Measurements from ENCODE around the gene NDP. TPM values are rescaled to one million over a fixed set of nuclear protein-coding genes. Genes with fewer than 3 reads are reported as not detected.

NDP gene
- total RNA-seq, 4 donors from 2014 or later = 2.1 to 6.1 (median 2.3) TPM

GRCh38 chrX:43958529-43958928 is 14.7 kb downstream of the NDP start:
- Histone ChIP-seq H3K4me3 (no peak overlapping the region), H3K4me1 (peaks cover 0 to 6% (median 1%) of the 10 kb centered on the region in 4 donors), H3K27me3 (peaks cover 0 to 21% of the 10 kb centered on the region in 2 donors), H3K27ac (no peak overlapping the region), H3K9me3 (no peaks in the 10 kb centered on the region), H3K36me3 (no peaks in the 10 kb centered on the region)
- 0 to 2% methylated on average over 6 of the region's 6 CpGs for WGBS, 2 donors
- peak in 1 of 2 donors; percentile 11 for DNase-seq (ENCODE audit: low spot score in 2 of 2)
- TF ChIP-seq EP300 (IDR thresholded peaks at IDR 0.05) (no peak), CTCF (IDR thresholded peaks at IDR 0.05) (peak; percentile 44 to 90 (median 65)), POLR2A (IDR thresholded peaks at IDR 0.05) (no peak)

GRCh38 chrX:43956034-43956433 is 17.2 kb downstream of the NDP start:
- Histone ChIP-seq H3K27me3 (peaks cover 0 to 17% of the 10 kb centered on the region in 2 donors), H3K4me1 (peaks cover 0 to 6% (median 1%) of the 10 kb centered on the region in 4 donors), H3K9me3 (no peaks in the 10 kb centered on the region), H3K4me3 (no peak overlapping the region), H3K36me3 (no peaks in the 10 kb centered on the region), H3K27ac (no peak overlapping the region)
- DNase-seq (ENCODE audit: low spot score in 2 of 2) = no peak
- TF ChIP-seq EP300 (IDR thresholded peaks at IDR 0.05) (no peak), CTCF (IDR thresholded peaks at IDR 0.05) (no peak), POLR2A (IDR thresholded peaks at IDR 0.05) (no peak)

GRCh38 chrX:43953218-43953617 is 20.0 kb downstream of the NDP start:
- Histone ChIP-seq H3K4me1 (peaks cover 0 to 7% (median under 1%) of the 10 kb centered on the region in 4 donors), H3K9me3 (no peaks in the 10 kb centered on the region), H3K4me3 (no peak overlapping the region), H3K27ac (no peak overlapping the region), H3K27me3 (peaks cover 0 to 12% of the 10 kb centered on the region in 2 donors), H3K36me3 (no peaks in the 10 kb centered on the region)
- TF ChIP-seq CTCF (IDR thresholded peaks at IDR 0.05) = no peak
- no peak for TF ChIP-seq EP300 (IDR thresholded peaks at IDR 0.05)
- TF ChIP-seq POLR2A (IDR thresholded peaks at IDR 0.05) = no peak
- DNase-seq (ENCODE audit: low spot score in 2 of 2) = no peak
- WGBS, 2 donors = 66 to 92% methylated on average over 3 of the region's 3 CpGs

- Histone ChIP-seq H3K36me3 (no peaks in the 10 kb centered on the region), H3K27me3 (peaks cover 0 to 16% of the 10 kb centered on the region in 2 donors), H3K9me3 (no peaks in the 10 kb centered on the region), H3K4me3 (no peak overlapping the region), H3K4me1 (peaks cover 0 to 7% (median 0%) of the 10 kb centered on the region in 4 donors), H3K27ac (no peak overlapping the region)
- TF ChIP-seq CTCF (IDR thresholded peaks at IDR 0.05) (peak; percentile 12 to 46 (median 36)), EP300 (IDR thresholded peaks at IDR 0.05) (no peak), POLR2A (IDR thresholded peaks at IDR 0.05) (no peak)
- peak in 1 of 2 donors; percentile 5 for DNase-seq (ENCODE audit: low spot score in 2 of 2)
- 19 to 24% methylated on average over 8 to 15 of the region's 15 CpGs for WGBS, 2 donors
Measured at GRCh38 chrX:43949669-43950068, 23.5 kb downstream of the NDP start.

- Histone ChIP-seq H3K4me3 (no peak overlapping the region), H3K27me3 (peaks cover 0 to 9% of the 10 kb centered on the region in 2 donors), H3K27ac (peak overlapping the region in 1 of 4 donors; percentile 52), H3K36me3 (no peaks in the 10 kb centered on the region), H3K9me3 (no peaks in the 10 kb centered on the region), H3K4me1 (no peaks in the 10 kb centered on the region)
- no peak for DNase-seq (ENCODE audit: low spot score in 2 of 2)
- WGBS, 2 donors = 21 to 47% methylated on average over 2 of the region's 2 CpGs
- TF ChIP-seq POLR2A (IDR thresholded peaks at IDR 0.05) (no peak), CTCF (IDR thresholded peaks at IDR 0.05) (no peak), EP300 (IDR thresholded peaks at IDR 0.05) (no peak)
Measured at GRCh38 chrX:43940816-43941474, 32.2 kb downstream of the NDP start.

Data from tibial nerve (tissue), 4 donors.